HG03280 (cell line): ENCODE measurements around the gene DRC1.

Source experiments
- ATAC-seq: cut with Tn5 transposase; IDR thresholded peaks from one replicate; pipeline ENCODE4 v1.9.1; 2021; ENCODE audit warnings: mild to moderate bottlenecking, moderate library complexity; ENCODE audit not compliant: unreplicated experiment

DRC1 gene

GRCh38 chr2:26396734-26397298 lies 4.9 kb upstream of the DRC1 start:
- no peak for ATAC-seq

- ATAC-seq: no peak
These were observed 1.8 kb upstream of the DRC1 start for GRCh38 chr2:26399771-26400376.

- no peak for ATAC-seq
These were observed 997 bp upstream of the DRC1 start for GRCh38 chr2:26400723-26401122.

- ATAC-seq: no peak
These were observed 5.8 kb downstream of the DRC1 start for GRCh38 chr2:26407526-26407925.

DNA sequence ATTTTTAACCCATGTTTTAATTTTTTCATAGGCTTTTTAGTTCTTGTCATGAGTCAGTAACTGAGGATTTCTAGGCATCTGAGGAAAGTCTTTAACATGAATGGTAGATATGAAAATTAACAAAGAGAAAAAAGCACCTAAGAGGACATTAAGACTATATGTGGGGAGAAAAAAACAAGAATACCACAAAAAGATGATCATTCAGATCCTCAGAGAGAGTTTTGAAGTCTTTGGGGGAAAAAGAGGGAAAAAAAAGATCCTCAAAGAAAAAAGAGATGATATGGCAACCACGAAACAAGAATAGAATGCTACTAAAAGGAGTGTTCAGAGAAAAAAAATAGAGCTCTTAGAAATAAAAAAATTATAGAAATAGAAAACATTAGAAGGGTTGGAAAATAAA lies 8.1 kb downstream of the DRC1 start:
- ATAC-seq: no peak

DNA sequence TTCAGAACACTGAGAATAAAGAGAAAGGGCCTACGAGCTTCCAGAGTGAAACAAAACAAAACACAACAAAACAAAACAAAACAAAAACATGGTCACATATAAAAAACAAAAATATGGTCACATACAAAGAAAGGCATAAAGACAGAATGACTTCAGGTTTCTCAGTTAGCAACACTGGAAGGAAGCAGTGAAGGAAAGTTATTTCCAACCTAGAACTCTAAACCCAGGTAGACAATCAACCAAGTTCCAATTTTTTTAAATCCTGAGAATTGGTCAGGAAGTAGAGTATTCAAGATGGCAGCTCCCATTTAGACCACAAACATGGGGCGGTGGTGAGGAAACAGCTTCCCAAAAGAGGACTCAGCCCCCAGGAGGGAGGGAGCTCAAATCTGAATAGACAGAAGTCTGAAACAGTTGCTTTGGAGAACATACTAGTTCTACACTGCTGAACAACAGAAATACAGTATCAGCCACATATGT lies 9.1 kb downstream of the DRC1 start:
- no peak for ATAC-seq

DNA sequence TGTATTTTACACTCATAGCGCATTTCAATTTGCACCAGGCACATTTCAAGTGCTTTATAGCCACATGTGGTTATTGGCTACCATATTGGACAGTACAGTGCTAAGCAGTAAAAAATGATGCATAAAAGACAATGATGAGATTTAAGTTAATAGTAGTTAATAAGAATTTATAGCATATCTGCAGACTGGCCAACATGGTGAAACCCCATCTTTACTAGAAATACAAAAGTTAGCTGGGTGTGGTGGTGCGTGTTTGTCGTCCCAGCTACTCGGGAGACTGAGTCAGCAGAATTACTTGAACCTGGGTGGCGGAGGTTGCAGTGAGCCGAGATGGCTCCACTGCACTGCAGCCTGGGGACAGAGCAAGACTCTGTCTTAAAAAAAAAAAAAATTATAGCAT lies 9.7 kb downstream of the DRC1 start:
- ATAC-seq: no peak

DNA sequence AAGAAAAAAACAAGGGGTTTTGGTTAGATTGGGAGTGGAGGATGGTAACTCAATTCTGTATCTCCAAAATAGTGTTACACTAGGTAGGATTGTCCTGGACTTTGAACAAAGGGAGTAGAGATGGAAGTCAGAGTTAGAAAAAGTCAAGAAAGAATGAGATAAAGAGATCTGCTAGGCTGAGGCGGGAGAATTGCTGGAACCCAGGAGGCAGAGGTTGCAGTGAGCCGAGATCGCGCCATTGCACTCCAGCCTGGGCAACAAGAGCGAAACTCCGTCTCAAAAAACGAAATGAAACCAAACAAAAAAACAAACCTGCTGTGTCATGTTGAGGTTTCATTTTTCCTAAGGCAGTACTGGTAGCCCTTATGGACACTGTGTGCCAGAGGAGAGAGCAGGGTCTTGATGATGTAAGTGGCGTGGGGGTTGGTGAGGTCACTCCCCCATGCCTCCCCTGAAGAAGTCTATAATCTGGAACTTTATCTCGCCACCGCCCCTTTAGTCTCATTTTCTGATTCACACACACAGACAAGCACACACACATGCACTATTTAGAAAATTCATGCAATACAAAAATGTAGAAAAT lies 10.5 kb downstream of the DRC1 start:
- peak; percentile 80 for ATAC-seq

DNA sequence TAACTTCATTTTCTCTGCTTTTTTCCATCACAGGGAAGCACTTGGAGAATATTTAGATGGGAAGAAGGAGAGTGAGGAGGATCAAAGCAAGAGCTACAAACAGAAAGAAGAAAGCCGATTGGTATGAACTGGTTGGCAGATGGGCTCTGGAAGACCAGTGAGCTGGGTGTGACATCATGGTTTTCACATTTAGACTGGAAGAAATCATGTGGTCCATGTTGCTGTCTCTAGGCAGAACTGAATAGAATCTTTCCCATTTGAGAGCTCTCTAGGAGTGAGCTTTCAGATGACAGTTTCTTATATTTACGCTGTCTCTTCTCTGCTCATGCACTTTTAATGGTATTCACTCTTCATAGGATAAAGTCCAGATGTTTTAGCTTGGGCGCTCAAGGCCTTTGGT lies 12.6 kb downstream of the DRC1 start:
- no peak for ATAC-seq

- no peak for ATAC-seq
These were observed 20.2 kb downstream of the DRC1 start for GRCh38 chr2:26421961-26422360.

DNA sequence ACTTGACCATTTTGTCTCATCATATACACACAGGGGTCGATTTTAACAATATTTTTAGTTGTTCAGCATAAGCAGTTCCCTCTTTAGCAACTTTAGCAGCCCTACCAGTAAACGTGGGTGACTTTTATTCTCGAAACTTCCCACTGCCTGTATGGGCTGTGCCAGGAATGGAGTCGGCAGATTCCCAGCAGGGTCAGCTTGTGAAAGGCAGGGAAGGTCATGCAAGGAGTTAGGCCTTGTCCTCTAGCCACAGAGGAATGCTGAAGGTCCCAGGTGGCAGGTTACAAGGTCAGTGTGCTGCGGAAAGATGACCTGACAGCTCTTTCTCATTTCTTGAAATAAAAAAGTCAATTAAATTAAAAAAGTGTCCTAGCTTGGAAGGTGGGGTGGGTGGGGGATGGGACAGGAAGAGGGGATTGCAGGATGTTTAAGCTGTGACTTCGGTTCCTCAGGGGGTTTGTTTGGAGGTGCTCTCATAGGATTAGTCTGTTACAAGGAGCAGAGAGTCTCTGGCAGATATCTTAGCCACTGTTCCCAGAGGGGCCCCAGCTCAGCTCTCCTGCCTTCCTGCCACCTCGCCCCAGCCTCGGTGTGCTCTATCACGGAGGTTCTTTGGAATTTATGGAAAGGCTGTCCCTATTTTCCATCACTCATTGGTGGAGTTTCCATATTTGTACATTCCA lies 21.4 kb downstream of the DRC1 start:
- ATAC-seq: no peak

DNA sequence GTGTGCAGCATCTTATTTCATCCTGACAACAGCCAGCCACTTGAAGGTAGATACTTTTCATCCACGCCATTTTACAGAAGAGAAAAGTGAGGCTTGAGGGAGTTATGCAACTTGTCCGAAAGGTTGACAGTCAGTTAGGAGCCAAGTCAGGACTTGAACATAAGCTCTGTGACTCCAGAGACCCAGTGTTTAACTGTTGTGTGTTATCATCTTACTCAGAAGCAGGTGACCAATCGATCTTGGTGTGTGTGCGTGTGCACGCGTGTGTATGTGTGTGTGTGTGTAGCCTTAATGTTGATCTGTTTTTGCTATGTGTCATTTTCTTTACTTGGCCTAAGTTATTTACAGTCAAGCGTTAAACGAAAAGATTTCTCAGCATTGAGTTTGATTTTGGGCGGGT lies 22.0 kb downstream of the DRC1 start:
- no peak for ATAC-seq

DNA sequence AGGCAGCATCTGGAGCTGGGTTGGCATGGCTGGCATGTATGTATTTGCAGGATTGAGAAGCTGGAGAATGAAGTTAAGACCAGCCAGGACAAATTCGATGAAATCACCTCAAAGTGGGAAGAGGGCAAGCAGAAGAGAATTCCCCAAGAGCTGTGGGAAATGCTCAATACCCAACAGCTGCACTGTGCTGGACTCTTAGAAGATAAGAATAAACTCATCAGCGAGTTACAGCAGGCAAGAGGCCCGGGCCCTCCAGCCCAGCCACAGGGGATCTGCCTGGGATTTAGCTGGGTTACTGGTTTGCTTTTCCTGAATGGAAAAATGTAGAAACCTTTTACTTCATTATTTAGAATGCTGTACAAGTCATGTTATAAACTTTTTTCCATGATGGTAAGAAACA lies 22.5 kb downstream of the DRC1 start:
- ATAC-seq: no peak

- no peak for ATAC-seq
These were observed 27.1 kb downstream of the DRC1 start for GRCh38 chr2:26428846-26429245.

DNA sequence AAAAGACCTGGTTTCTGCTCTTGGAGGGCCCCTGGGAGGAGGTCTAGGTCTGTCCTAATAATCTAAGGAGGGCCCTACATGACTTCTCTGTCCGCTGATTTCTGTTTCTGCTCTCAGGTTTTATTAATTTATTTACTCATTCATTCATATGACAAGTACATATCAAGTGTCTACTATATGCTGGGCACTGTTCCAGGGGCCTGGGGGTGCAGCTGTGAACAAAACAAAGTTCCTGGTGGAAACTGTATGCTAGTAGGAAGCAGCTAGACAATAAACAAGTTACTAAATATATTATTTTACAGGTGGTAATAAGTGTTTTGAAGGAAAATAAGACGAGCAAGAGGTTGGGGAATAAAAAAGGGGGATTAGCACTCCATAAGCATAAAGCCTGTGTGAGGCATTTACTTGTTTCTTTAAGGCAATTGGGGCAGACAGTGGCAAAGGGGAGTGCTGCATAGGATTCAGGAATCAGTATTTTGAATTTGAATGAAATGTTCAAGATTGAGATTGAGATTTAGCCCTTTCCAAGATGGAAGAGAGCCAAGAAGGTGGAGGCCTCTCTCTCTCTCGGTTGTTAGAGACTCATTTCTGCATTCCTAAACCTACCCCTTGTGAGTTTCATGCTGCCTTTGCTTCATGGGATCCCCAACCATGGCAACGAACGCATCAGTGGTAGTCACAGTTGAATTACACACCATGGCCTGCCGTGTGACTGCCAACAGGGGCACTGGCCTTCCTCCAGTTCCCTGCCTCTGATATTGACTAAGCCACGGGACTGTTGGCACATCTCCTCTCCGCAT lies 28.3 kb downstream of the DRC1 start:
- ATAC-seq: no peak

GRCh38 chr2:26430826-26431225 lies 29.1 kb downstream of the DRC1 start:
- no peak for ATAC-seq

- no peak for ATAC-seq
These were observed 30.6 kb downstream of the DRC1 start for GRCh38 chr2:26432363-26432762.

DNA sequence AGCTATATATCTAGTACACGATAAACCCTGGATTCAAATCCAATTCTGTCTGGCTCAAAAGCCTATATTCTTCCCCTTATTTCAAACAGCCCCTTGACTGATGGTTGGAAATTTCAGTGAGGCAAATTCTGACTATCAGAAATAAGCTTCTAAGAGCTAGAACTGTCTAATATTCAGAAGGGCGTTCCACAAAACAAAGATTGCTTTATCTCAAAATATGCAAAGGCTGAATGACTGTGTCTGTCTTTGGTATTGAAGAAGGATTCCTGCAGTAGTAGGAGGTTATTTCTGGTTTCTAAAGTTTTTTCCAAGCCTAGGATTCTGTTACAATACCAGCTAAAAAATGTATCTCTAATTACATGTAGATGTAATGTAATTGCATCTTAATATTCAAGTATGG lies 31.1 kb downstream of the DRC1 start:
- no peak for ATAC-seq

DNA sequence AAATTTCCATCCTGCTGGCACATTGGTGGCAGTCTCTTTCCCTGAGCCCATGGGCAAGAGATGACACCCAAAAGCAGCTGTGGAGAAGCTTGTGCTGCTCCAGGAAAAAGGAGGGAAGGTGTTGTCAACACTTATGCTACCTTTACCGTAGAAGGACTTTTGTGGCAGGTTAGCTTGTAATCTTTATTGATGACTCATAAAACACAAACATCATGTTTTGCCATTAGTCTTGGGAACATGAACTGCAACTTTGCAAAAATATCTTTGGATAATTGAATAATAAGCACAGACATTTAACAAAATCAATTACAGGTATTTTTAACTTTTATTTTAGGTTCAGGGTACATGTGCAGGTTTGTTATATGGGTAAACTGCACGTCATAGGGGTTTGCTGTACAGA lies 33.4 kb downstream of the DRC1 start:
- no peak for ATAC-seq

DNA sequence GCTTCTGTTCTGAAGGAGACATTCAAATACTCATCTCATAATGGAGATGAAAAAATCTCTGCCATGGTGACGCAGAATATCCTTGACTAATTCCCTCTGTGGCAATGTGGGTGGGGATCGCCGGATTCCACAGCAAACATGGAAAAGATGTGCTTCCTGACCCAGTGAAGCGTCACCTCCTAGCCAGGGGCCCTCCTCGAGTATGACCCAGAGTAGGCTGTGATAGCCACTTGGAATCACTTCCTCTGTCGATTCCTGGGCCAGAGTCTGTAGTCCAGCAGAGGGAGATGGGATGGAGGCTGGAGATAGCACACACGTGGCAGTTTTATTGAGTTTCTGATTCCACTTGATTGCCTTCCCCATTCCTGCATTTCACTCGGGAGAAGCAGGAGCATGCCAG lies 36.8 kb downstream of the DRC1 start:
- no peak for ATAC-seq

DNA sequence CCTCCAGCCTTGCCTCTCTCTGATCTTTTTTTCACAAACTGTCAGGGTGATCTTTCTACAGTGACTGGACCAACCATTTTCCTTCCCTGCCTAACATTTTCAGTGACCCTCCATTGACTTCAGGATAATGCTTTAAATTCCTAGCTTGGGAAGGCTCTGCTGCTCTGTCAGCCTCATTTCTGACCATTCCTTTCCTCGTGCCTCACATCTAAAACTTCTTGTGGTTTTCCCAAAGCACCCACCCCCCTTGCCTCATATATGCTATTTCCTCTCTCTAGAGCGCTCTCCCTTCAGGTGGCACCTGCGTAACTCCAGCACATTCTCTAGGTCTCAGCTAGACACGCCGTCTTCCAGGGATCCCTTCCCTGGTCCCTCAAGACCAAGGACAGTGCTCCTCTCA lies 37.2 kb downstream of the DRC1 start:
- no peak for ATAC-seq
